Smooth muscle cell of the brain vasculature (primary cell): ENCODE data around the gene KIF16B.

Experiments
- DNase-seq: peaks from one replicate; pipeline ENCODE4 v3.0.0-alpha.2; 2012; ENCODE audit warnings: low read depth, low spot score

KIF16B gene

GRCh38 chr20:16352321-16352720 lies 220.9 kb downstream of the KIF16B start:
- no peak for DNase-seq

- no peak for DNase-seq
Measured at GRCh38 chr20:16351415-16351814, 221.8 kb downstream of the KIF16B start.

GRCh38 chr20:16350465-16350864 lies 222.8 kb downstream of the KIF16B start:
- no peak for DNase-seq

GRCh38 chr20:16349523-16350260 lies 223.6 kb downstream of the KIF16B start:
- no peak for DNase-seq

GRCh38 chr20:16346956-16347355 lies 226.3 kb downstream of the KIF16B start:
- no peak for DNase-seq

GRCh38 chr20:16337707-16338106 lies 235.5 kb downstream of the KIF16B start:
- no peak for DNase-seq

GRCh38 chr20:16327606-16328005 lies 245.6 kb downstream of the KIF16B start:
- no peak for DNase-seq

GRCh38 chr20:16321291-16321690 lies 252.0 kb downstream of the KIF16B start:
- no peak for DNase-seq

GRCh38 chr20:16317445-16318362 lies 255.5 kb downstream of the KIF16B start:
- DNase-seq: no peak

GRCh38 chr20:16316513-16316912 lies 256.7 kb downstream of the KIF16B start:
- no peak for DNase-seq

GRCh38 chr20:16314748-16315159 lies 258.5 kb downstream of the KIF16B start:
- no peak for DNase-seq

- DNase-seq: no peak
Measured at GRCh38 chr20:16314320-16314719, 258.9 kb downstream of the KIF16B start.

GRCh38 chr20:16313917-16314316 lies 259.3 kb downstream of the KIF16B start:
- no peak for DNase-seq

GRCh38 chr20:16312998-16313397 lies 260.2 kb downstream of the KIF16B start:
- no peak for DNase-seq

GRCh38 chr20:16311756-16312155 lies 261.5 kb downstream of the KIF16B start:
- DNase-seq: no peak

GRCh38 chr20:16308754-16309153 lies 264.5 kb downstream of the KIF16B start:
- DNase-seq: no peak

- no peak for DNase-seq
Measured at GRCh38 chr20:16302818-16303217, 270.4 kb downstream of the KIF16B start.

GRCh38 chr20:16301986-16302385 lies 271.3 kb downstream of the KIF16B start:
- DNase-seq: no peak

- DNase-seq: no peak
Measured at GRCh38 chr20:16299897-16300296, 273.4 kb downstream of the KIF16B start.

GRCh38 chr20:16296931-16297330 lies 276.3 kb downstream of the KIF16B start:
- no peak for DNase-seq

GRCh38 chr20:16295534-16295933 lies 277.7 kb downstream of the KIF16B start:
- DNase-seq: no peak

GRCh38 chr20:16293590-16293989 lies 279.7 kb downstream of the KIF16B start:
- DNase-seq: no peak
